Memory B cell (primary cell): ENCODE measurements around the gene ACE.

Experiments used
- ATAC-seq: fragments of 150-1000 bp; cut with Tn5 transposase; 2 replicates; pipeline ENCODE4 v1.10.0; 2021; ENCODE audit warnings: low read depth, mild to moderate bottlenecking, moderate library complexity
- DNase-seq, 2 donors: peaks; one replicate each; pipeline ENCODE4 v3.0.0; 2022; ENCODE audit warnings: low spot score in 2 of 2
- H3K27ac Mint-ChIP-seq: one replicate; pipeline ENCODE4 v1.8.0; 2022; ENCODE audit warnings: mild to moderate bottlenecking, moderate library complexity, mixed read lengths
- H3K27me3 Mint-ChIP-seq: one replicate; pipeline ENCODE4 v1.8.0; 2022; ENCODE audit warnings: mixed read lengths
- H3K36me3 Mint-ChIP-seq: one replicate; pipeline ENCODE4 v1.8.0; 2022; ENCODE audit warnings: mild to moderate bottlenecking, mixed read lengths
- H3K4me1 Mint-ChIP-seq: one replicate; pipeline ENCODE4 v1.8.0; 2022; ENCODE audit warnings: mixed read lengths
- H3K4me3 Mint-ChIP-seq: one replicate; pipeline ENCODE4 v1.8.0; 2022; ENCODE audit warnings: mild to moderate bottlenecking, moderate library complexity, mixed read lengths
- H3K9me3 Mint-ChIP-seq: one replicate; pipeline ENCODE4 v1.8.0; 2022; ENCODE audit warnings: mixed read lengths

Gene ACE

GRCh38 chr17:63496663-63497400 is 20.0 kb downstream of the ACE start:
- no peaks in the 10 kb centered on the region for H3K4me1 Mint-ChIP-seq
- DNase-seq: no peak
- no peak overlapping the region for H3K27ac Mint-ChIP-seq
- H3K36me3 Mint-ChIP-seq: no peaks in the 10 kb centered on the region
- H3K4me3 Mint-ChIP-seq: no peak overlapping the region
- ATAC-seq: no peak
- peaks cover 13% of the 10 kb centered on the region for H3K27me3 Mint-ChIP-seq
- H3K9me3 Mint-ChIP-seq: no peaks in the 10 kb centered on the region

GRCh38 chr17:63497708-63498483 is 21.0 kb downstream of the ACE start:
- H3K4me1 Mint-ChIP-seq: no peaks in the 10 kb centered on the region
- H3K27ac Mint-ChIP-seq: no peak overlapping the region
- no peak for DNase-seq
- no peaks in the 10 kb centered on the region for H3K9me3 Mint-ChIP-seq
- no peaks in the 10 kb centered on the region for H3K36me3 Mint-ChIP-seq
- H3K27me3 Mint-ChIP-seq: peaks cover 15% of the 10 kb centered on the region
- H3K4me3 Mint-ChIP-seq: no peak overlapping the region
- ATAC-seq: peak; percentile 32

GRCh38 chr17:63498626-63499195 is 21.9 kb downstream of the ACE start:
- no peaks in the 10 kb centered on the region for H3K4me1 Mint-ChIP-seq
- no peak overlapping the region for H3K4me3 Mint-ChIP-seq
- H3K9me3 Mint-ChIP-seq: no peaks in the 10 kb centered on the region
- ATAC-seq (no peak), DNase-seq (no peak)
- H3K36me3 Mint-ChIP-seq: no peaks in the 10 kb centered on the region
- peaks cover 17% of the 10 kb centered on the region for H3K27me3 Mint-ChIP-seq
- no peak overlapping the region for H3K27ac Mint-ChIP-seq

GRCh38 chr17:63500543-63501390 is 23.9 kb downstream of the ACE start:
- DNase-seq (no peak), ATAC-seq (no peak)
- Mint-ChIP-seq H3K36me3 (peaks cover 2% of the 10 kb centered on the region), H3K4me3 (no peak overlapping the region), H3K27me3 (peaks cover 27% of the 10 kb centered on the region), H3K9me3 (peaks cover 4% of the 10 kb centered on the region), H3K4me1 (no peaks in the 10 kb centered on the region), H3K27ac (no peak overlapping the region)

- DNase-seq (no peak), ATAC-seq (no peak)
- Mint-ChIP-seq H3K27me3 (peaks cover 33% of the 10 kb centered on the region), H3K4me1 (no peaks in the 10 kb centered on the region), H3K27ac (no peak overlapping the region), H3K36me3 (peaks cover 2% of the 10 kb centered on the region), H3K4me3 (no peak overlapping the region), H3K9me3 (peaks cover 5% of the 10 kb centered on the region)
Measured at GRCh38 chr17:63503341-63503705, 26.5 kb downstream of the ACE start.

GRCh38 chr17:63504261-63504660 is 27.4 kb downstream of the ACE start:
- Mint-ChIP-seq H3K27ac (no peak overlapping the region), H3K4me1 (no peaks in the 10 kb centered on the region)

GRCh38 chr17:63505341-63505740 is 28.5 kb downstream of the ACE start:
- no peak overlapping the region for H3K4me3 Mint-ChIP-seq
- H3K27me3 Mint-ChIP-seq: peaks cover 38% of the 10 kb centered on the region
- ATAC-seq: no peak
- no peaks in the 10 kb centered on the region for H3K4me1 Mint-ChIP-seq
- H3K36me3 Mint-ChIP-seq: peaks cover 2% of the 10 kb centered on the region
- no peak for DNase-seq
- peaks cover 5% of the 10 kb centered on the region for H3K9me3 Mint-ChIP-seq
- H3K27ac Mint-ChIP-seq: no peak overlapping the region

More at GRCh38 chr17:63504261-63504660, 27.4 kb downstream of the ACE start:
- Mint-ChIP-seq H3K9me3 (peaks cover 5% of the 10 kb centered on the region), H3K36me3 (peaks cover 2% of the 10 kb centered on the region), H3K4me3 (no peak overlapping the region), H3K27me3 (peaks cover 36% of the 10 kb centered on the region)
- ATAC-seq (no peak), DNase-seq (no peak)

- DNase-seq: no peak
- ATAC-seq: no peak
- no peak overlapping the region for H3K4me3 Mint-ChIP-seq
- no peak overlapping the region for H3K27ac Mint-ChIP-seq
- H3K27me3 Mint-ChIP-seq: peaks cover 27% of the 10 kb centered on the region
- H3K4me1 Mint-ChIP-seq: no peaks in the 10 kb centered on the region
- H3K9me3 Mint-ChIP-seq: peaks cover 5% of the 10 kb centered on the region
- peaks cover 2% of the 10 kb centered on the region for H3K36me3 Mint-ChIP-seq
Measured at GRCh38 chr17:63506627-63507026, 29.8 kb downstream of the ACE start.

- Mint-ChIP-seq H3K9me3 (no peaks in the 10 kb centered on the region), H3K4me3 (no peak overlapping the region), H3K36me3 (no peaks in the 10 kb centered on the region), H3K27me3 (peaks cover 13% of the 10 kb centered on the region), H3K4me1 (peaks cover 5% of the 10 kb centered on the region), H3K27ac (no peak overlapping the region)
- DNase-seq (no peak), ATAC-seq (no peak)
Measured at GRCh38 chr17:63511331-63511730, 34.5 kb downstream of the ACE start.

- Mint-ChIP-seq H3K27me3 (peaks cover 13% of the 10 kb centered on the region), H3K27ac (no peak overlapping the region), H3K4me3 (no peak overlapping the region), H3K9me3 (no peaks in the 10 kb centered on the region), H3K4me1 (peaks cover 5% of the 10 kb centered on the region), H3K36me3 (no peaks in the 10 kb centered on the region)
- DNase-seq (no peak), ATAC-seq (no peak)
Measured at GRCh38 chr17:63512388-63512787, 35.5 kb downstream of the ACE start.

- Mint-ChIP-seq H3K36me3 (no peaks in the 10 kb centered on the region), H3K4me3 (no peak overlapping the region), H3K27ac (no peak overlapping the region), H3K4me1 (peaks cover 5% of the 10 kb centered on the region), H3K9me3 (no peaks in the 10 kb centered on the region), H3K27me3 (peaks cover 11% of the 10 kb centered on the region)
- ATAC-seq (no peak), DNase-seq (no peak)
Measured at GRCh38 chr17:63512896-63513644, 36.2 kb downstream of the ACE start.

- no peaks in the 10 kb centered on the region for H3K36me3 Mint-ChIP-seq
- H3K4me3 Mint-ChIP-seq: no peak overlapping the region
- no peaks in the 10 kb centered on the region for H3K9me3 Mint-ChIP-seq
- no peak for ATAC-seq
- peaks cover 5% of the 10 kb centered on the region for H3K4me1 Mint-ChIP-seq
- DNase-seq: no peak
- no peak overlapping the region for H3K27ac Mint-ChIP-seq
- H3K27me3 Mint-ChIP-seq: peaks cover 7% of the 10 kb centered on the region
Measured at GRCh38 chr17:63514477-63514876, 37.6 kb downstream of the ACE start.

- Mint-ChIP-seq H3K27ac (no peak overlapping the region), H3K27me3 (peaks cover 7% of the 10 kb centered on the region), H3K4me3 (no peak overlapping the region), H3K36me3 (no peaks in the 10 kb centered on the region), H3K9me3 (no peaks in the 10 kb centered on the region), H3K4me1 (peaks cover 5% of the 10 kb centered on the region)
- DNase-seq (no peak), ATAC-seq (no peak)
Measured at GRCh38 chr17:63514974-63515373, 38.1 kb downstream of the ACE start.
